Loucy (cell line): Measurements from ENCODE around the gene NSUN6.

Experiments
- H2AFZ ChIP-seq: fragments of 200-600 bp; sonication (generic); 2 replicates; pipeline ENCODE4 v1.6.0; 2016; ENCODE audit warnings: antibody characterized with exemption, mild to moderate bottlenecking, low read length, moderate library complexity
- H3F3A ChIP-seq: fragments of 200-600 bp; 2 replicates; pipeline ENCODE4 v1.6.0; 2016; ENCODE audit warnings: antibody characterized with exemption, low read depth, mild to moderate bottlenecking
- H3K27me3 ChIP-seq: fragments of 200-600 bp; sonication (generic); 2 replicates; pipeline ENCODE4 v1.6.1; 2014; ENCODE audit warnings: low read length, mild to moderate bottlenecking; ENCODE audit not compliant: insufficient read depth, poor library complexity, severe bottlenecking
- H3K36me3 ChIP-seq: fragments of 200-600 bp; sonication (generic); 2 replicates; pipeline ENCODE4 v1.6.1; 2016; ENCODE audit warnings: low read length; ENCODE audit not compliant: insufficient read depth
- H3K4me1 ChIP-seq: fragments of 200-600 bp; sonication (generic); 2 replicates; pipeline ENCODE4 v1.5.1; 2014; ENCODE audit warnings: low read length, mild to moderate bottlenecking; ENCODE audit not compliant: insufficient read depth, poor library complexity, severe bottlenecking
- H3K4me2 ChIP-seq: fragments of 200-600 bp; sonication (generic); 2 replicates; pipeline ENCODE4 v1.6.0; 2014; ENCODE audit warnings: antibody characterized with exemption, low read length, low read depth, mild to moderate bottlenecking; ENCODE audit not compliant: poor library complexity, severe bottlenecking
- H3K4me3 ChIP-seq: fragments of 200-600 bp; sonication (generic); 2 replicates; pipeline ENCODE4 v1.5.1; 2014; ENCODE audit warnings: low read length, mild to moderate bottlenecking, mixed read lengths; ENCODE audit not compliant: poor library complexity, severe bottlenecking
- H3K79me2 ChIP-seq: fragments of 200-600 bp; sonication (generic); 2 replicates; pipeline ENCODE4 v1.6.1; 2014; ENCODE audit warnings: low read length; ENCODE audit not compliant: insufficient read depth
- H3K9ac ChIP-seq: fragments of 200-600 bp; sonication (generic); 2 replicates; pipeline ENCODE4 v1.6.0; 2014; ENCODE audit warnings: mild to moderate bottlenecking, low read depth, low read length, moderate library complexity; ENCODE audit not compliant: poor library complexity, severe bottlenecking
- H3K9me2 ChIP-seq: fragments of 200-600 bp; sonication (generic); replicated peaks from 2 replicates; pipeline ENCODE4 v1.6.1; 2016; ENCODE audit warnings: low read depth, low read length, mixed read lengths
- H3K9me3 ChIP-seq: fragments of 200-600 bp; sonication (generic); 2 replicates; pipeline ENCODE4 v1.6.1; 2014; ENCODE audit warnings: mild to moderate bottlenecking, antibody characterized with exemption, low read length, low read depth; ENCODE audit not compliant: insufficient read depth
- H4K20me1 ChIP-seq: fragments of 200-600 bp; sonication (generic); 2 replicates; pipeline ENCODE4 v1.6.0; 2014; ENCODE audit warnings: antibody characterized with exemption, low read length, mild to moderate bottlenecking; ENCODE audit not compliant: insufficient read depth, poor library complexity, severe bottlenecking
- CTCF ChIP-seq: fragments of 200-600 bp; sonication (generic); conservative IDR thresholded peaks from 2 replicates; pipeline ENCODE4 v1.5.1; 2014; ENCODE audit warnings: mild to moderate bottlenecking, antibody characterized with exemption, low read length
- EZH2phosphoT487 ChIP-seq: fragments of 200-600 bp; IDR thresholded peaks from 2 replicates; pipeline ENCODE4 v1.6.1; 2018; ENCODE audit warnings: antibody characterized with exemption, mild to moderate bottlenecking, moderate library complexity, borderline replicate concordance

The NSUN6 gene

DNA sequence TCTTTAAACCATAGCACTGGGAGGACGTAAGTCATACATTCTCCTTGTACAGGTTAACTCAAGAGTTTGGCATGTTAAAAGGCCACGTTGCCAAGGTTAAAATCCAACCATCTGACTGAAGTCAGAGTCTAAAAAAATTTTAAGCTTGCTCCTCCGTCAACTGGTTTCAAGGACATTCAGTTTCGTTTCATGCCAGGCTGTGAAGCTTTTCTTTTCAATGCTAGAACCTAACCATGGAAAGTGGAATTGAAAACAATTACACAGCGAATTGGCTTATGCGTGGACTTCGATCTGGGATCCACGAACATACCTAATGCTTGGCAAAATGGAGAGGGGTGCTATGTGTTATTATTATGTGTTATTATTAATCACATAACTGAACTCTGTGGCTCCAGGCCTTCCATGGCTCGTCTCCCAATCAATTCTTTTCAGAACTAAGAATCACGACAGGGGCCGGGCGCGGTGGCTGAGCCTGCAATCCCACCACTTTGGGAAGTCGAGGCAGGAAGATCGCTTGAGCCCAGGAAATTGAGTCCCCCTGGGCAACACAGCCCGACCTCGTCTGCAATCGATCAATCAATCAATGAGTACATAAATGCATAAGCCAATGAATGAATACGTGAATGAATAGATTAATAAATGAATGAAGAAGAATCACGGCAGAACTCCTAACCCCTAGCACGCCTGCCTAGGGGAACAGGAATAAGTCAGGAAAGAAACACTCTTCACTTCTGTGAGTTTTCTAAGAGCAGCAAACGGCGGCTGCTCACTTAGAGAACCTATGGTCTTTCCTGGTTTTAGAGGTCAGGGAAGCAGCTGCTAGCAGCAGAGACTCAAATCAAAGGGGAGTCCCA, 7.1 kb upstream of the NSUN6 start:
- Histone ChIP-seq H3K4me1 (peaks cover 24% of the 10 kb centered on the region), H3K4me2 (peak overlapping the region; percentile 77), H3F3A (no peaks in the 10 kb centered on the region), H3K9ac (peak overlapping the region; percentile 93), H3K9me2 (no peaks in the 10 kb centered on the region), H2AFZ (peak overlapping the region; percentile 59), H3K27me3 (peaks cover 5% of the 10 kb centered on the region), H4K20me1 (peaks cover 38% of the 10 kb centered on the region), H3K36me3 (no peaks in the 10 kb centered on the region), H3K79me2 (peaks cover 57% of the 10 kb centered on the region), H3K9me3 (no peaks in the 10 kb centered on the region), H3K4me3 (peak overlapping the region; percentile 88)
- TF ChIP-seq EZH2phosphoT487 = no peak
- no peak for TF ChIP-seq CTCF

DNA sequence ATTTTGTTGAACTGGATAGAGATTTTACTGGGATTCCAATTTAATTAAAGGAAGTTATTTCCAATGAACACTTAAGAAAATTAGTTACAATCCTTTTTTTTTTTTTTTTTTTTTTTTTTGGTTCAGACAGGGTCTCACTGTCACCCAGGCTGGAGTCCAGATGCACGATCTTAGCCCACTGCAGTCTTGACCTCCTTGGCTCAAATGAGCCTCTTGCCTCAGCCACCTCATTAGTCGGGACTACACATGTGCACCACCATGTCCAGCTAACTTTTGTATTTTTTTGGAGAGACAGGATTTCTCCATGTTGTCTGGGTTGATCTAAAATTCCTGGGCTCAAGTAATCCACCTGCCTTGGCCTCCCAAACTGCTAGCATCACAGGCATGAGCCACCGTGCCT, 5.3 kb upstream of the NSUN6 start:
- Histone ChIP-seq H2AFZ (no peak overlapping the region), H3K9me2 (no peaks in the 10 kb centered on the region), H3K4me2 (no peak overlapping the region), H4K20me1 (peaks cover 22% of the 10 kb centered on the region), H3K79me2 (peaks cover 39% of the 10 kb centered on the region), H3K27me3 (peaks cover 5% of the 10 kb centered on the region), H3K9ac (no peak overlapping the region), H3K4me3 (no peak overlapping the region), H3K9me3 (no peaks in the 10 kb centered on the region), H3K36me3 (no peaks in the 10 kb centered on the region), H3F3A (peaks cover 6% of the 10 kb centered on the region; the same call in 1 of the 2 replicates), H3K4me1 (peaks cover 23% of the 10 kb centered on the region)
- no peak for TF ChIP-seq EZH2phosphoT487
- TF ChIP-seq CTCF = no peak

DNA sequence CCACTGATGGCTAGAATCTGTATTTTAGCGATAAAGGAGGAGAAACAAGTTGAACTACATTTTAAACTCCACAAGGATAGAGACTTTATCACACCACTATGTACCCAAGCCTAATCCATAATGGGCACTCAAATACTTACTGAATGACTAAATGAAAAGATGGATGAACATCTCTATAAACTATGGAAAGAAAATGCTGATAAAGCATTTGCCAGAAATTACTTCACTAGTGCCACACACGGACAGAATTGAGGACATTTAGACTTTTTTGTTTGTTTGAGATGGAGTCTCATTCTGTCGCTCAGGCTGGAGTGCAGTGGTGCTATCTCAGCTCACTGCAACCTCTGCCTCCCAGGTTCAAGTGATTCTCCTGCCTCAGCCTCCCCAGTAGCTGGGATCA, 1.7 kb upstream of the NSUN6 start:
- Histone ChIP-seq H3K4me2 (no peak overlapping the region), H3K36me3 (no peaks in the 10 kb centered on the region), H3K27me3 (no peaks in the 10 kb centered on the region), H3K4me3 (no peak overlapping the region), H4K20me1 (no peaks in the 10 kb centered on the region), H3K9me3 (no peaks in the 10 kb centered on the region), H3K79me2 (peaks cover 37% of the 10 kb centered on the region), H3F3A (peaks cover 6% of the 10 kb centered on the region; the same call in 1 of the 2 replicates), H3K9me2 (no peaks in the 10 kb centered on the region), H3K9ac (no peak overlapping the region), H3K4me1 (peaks cover 33% of the 10 kb centered on the region), H2AFZ (no peak overlapping the region)
- TF ChIP-seq EZH2phosphoT487 (no peak), CTCF (no peak)
